Transverse colon (tissue), 3 donors: ENCODE measurements around the gene POU6F1.

Experiments used
- CTCF ChIP-seq, 5 experiments: fragments of 200-600 bp in 3 of 5; fragments of 450-650 bp in 2 of 5; sonication (generic) in 3 of 5; IDR thresholded peaks; 1 replicate in 2 of 5; 2 replicates in 3 of 5; pipeline ENCODE4 v1.5.1; 2016 to 2017; ENCODE audit warnings: antibody characterized with exemption in 5 of 5, inconsistent platforms in 3 of 5, mild to moderate bottlenecking in 2 of 5, moderate library complexity in 1 of 5
- POLR2A ChIP-seq: fragments of 450-650 bp; IDR thresholded peaks from one replicate; pipeline ENCODE4 v1.6.1; 2016; ENCODE audit warnings: antibody characterized with exemption, mild to moderate bottlenecking, moderate library complexity

- TF ChIP-seq CTCF (IDR thresholded peaks at IDR 0.05) (no peak), POLR2A (no peak)
Measured at GRCh38 chr12:51242120-51242519, 24.3 kb upstream of the POU6F1 start.
